Stimulated activated CD8-positive, alpha-beta memory T cell treated with anti-CD3 and anti-CD28 coated beads, Interleukin-15, amount 100 ng/mL, for 4 hours (primary cell): ENCODE results near the gene RHOG.
"Not testable (repeated sequence)": the region's sequence is repeated elsewhere in the genome, so short reads cannot be mapped to it uniquely, and the experiment has no call there.

ENCODE experiments used
- DNase-seq, 2 donors: peaks; one replicate each; pipeline ENCODE4 v3.0.0-alpha.2; 2020; ENCODE audit warnings: low read depth in 2 of 2

Gene RHOG

DNA sequence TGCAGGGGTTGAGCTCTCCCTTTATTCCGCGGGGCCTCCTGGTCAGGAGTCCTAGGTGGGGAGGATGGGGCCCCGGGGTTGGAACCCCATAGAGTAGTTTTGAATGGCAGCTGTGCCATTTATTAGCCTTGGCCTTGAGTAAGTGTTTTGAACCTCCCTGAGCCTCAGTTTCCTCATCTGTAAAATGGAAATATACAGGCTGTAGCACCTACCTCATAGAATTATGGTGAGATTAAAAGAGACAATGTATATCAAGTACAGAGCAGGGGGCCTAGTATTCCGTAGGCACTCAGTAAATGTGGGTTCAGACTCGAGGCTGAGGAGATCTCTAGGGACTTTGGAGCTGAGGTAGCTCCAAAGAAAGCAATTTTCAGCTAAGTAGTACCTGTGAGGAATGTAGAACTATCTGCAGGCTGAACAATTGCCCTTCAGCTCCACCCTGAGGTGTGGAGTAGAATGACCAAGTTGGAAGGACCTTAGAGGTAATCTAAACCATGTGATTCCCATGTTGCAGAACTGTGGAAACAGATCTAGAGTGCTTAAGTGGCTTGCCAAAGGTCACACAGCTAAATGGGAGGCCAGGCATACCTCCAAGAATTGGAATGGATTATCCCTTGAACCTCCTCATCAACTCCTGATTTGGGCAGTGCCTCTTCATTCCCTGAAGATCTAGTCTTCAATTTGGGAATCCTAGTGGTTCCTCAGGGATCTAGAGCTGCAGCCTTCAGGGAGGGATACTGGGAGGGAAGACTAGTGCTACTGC lies 31.7 kb downstream of the RHOG start:
- no peak for DNase-seq

DNA sequence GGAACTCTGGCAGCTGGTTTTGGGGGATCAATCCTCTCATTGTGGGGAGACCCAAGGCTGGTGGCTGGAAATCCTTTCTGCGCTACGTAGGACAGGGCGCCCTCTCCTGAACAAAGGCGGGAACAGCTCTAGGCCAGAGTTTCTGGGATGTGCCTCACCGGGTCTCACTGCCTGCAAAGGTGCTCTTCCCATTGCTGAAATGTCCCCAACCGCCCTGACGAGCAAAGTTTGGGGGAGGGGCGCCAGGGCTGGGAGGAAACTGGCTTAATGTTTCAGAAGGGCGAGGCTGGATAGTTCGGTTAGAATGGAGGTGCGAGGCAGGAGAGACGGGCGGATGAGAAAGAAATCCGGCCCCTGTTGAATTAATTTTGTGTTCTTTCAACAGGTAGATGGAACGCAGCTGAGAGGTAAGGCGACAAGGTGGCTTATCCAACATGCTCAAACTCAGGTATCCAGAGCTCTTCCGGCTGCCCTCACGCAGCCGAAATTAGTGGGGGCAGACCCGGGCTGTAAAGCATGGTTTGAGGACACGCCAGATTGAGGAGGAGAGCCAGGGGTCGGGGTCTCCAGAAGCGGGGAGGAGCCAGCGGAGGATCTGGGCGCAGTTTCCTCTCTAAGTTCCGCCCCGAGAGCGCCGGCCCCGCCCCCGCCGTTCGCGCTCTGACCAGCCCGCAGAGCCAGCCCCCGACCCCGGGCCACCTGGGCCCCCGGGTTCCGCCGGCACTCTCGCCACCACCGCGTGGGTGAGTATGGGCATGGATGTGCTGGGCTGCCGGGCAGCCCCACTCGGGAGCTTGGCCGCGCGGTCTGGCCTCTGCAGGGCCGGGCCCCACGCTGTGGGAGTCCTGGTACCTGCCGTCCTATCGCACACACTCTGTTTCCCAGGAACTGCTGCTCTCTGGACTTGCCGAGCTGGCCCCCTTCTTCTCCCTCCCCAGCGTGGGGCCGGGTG lies 32.6 kb downstream of the RHOG start, which contains the start of gene PGAP2:
Gene PGAP2, plus strand, starts transcription at position 652 of the 952 bp plus-strand sequence. CDS start 2,700 bp downstream, outside the sequence.
- DNase-seq, result no peak

GRCh38 chr11:3803726-3804495 lies 36.8 kb downstream of the RHOG start:
- no peak for DNase-seq

DNA sequence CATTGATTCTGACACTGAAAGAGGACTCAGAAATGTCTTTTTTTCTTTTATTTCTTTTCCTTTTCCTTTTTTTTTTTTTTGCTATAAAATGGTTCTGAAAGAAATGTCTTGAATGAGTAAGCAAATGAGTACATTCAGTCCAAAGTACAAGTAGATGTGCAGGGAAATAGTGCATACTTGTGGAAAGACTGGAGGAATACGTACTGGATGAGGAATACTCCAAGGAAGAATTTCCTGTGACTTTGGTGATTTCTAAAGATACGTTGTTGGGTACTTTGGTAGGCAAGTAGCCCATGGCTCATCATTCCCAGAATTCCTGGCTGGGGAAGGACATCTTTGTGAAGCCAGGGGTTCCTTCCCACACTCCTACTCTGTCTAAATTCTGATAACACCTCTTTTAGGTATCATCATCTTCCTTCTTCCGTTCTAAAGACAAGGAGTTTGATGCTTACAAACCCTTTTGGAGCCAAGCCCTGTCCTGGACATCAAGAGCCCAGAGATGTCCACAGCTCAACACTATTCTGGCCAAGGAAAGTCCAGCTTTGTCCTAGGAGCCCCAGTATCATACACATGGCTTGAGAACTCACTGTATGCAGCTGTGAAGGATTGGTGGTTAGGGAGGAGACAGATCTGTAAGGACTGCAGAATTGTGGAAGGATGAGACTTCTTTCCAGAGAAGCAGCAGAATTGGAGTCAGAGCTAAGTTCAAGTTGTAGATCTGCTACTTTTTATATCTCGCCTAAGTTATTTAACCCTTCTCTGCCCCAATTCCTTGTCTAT lies 38.6 kb downstream of the RHOG start:
- no peak for DNase-seq

DNA sequence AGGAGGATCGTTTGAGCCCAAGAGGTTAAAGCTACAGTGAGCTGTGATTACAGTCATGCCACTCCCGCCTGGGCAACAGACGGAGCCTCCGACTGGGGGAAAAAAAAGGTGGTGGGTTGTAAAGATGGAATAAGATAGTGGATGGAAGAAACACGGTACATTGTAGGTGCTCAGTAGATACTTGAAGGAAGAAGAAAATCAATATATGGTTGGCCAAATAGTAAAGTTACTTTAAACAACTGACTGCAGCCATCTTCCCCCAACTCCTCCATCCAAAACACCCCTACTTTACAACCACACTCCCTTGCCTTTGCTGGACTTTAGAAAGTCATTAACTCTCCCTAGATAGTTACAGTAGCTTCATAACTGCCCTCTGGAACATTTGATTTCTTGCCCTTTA lies 40.9 kb downstream of the RHOG start:
- no peak for DNase-seq

DNA sequence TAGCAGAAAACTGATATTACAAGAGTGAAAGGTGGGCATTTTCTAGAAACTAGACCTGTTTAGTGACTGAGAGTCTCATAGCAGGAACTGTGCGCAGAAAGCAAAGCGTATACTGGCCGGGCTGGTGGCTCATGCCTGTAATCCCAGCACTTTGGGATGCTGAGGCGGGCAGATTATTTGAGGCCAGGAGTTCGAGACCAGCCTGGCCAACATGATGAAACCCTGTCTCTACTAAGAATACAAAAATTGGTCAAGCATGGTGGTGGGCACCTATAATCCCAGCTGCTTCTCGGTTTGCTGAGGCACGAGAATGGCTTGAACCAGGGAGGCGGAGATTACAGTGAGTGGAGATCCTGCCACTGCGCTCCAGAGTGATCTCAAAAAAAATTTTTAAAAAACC lies 41.6 kb downstream of the RHOG start:
- DNase-seq, result no peak

GRCh38 chr11:3797329-3798090 lies 43.2 kb downstream of the RHOG start, which contains the start of gene NUP98:
Gene NUP98, minus strand, starts transcription at chr11:3797554. Its CDS starts 15,437 bp downstream, at chr11:3782117.
- DNase-seq, result peak; percentile 99 to 100

DNA sequence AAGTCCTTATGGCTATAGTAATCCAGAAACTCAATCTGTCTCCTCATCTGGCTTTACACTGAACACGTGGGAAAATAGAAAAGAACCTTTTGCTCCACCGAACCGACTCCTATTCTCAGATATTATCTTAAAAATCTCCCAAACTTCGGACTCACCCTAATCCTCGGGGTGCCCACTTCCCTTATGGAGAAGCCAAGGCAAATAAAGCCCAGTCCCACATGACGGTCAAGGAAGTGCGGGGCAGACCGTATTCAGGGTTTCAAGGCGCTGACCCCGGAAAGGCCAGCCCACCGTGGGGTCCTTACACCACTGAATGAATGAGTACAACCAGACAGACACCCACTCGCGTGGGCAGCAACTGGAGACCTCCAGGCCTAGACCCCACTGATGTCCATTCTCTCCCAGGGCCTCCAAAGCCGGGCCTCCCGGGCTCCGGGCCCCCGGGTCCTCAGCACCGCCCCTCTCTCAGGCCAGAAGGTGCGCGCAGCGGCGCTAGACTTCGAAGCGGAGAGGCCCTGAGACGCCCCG lies 43.9 kb downstream of the RHOG start:
- no peak for DNase-seq

GRCh38 chr11:3796346-3796745 lies 44.4 kb downstream of the RHOG start:
- no peak for DNase-seq

DNA sequence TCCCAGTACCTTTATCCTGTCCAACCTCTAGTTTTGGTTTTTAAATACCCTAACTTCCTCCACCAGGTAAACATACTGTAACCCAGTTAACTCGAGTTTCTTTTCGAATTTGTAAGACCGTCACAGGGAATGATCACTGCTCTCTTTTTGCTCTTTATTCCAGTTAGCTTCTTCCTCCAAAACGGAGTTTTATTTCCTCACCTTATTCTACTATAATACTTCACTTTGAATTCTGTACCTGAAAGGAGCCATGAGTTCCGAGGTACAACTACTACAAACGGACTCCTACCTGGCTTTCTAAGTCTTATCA lies 44.8 kb downstream of the RHOG start:
- DNase-seq, result no peak

DNA sequence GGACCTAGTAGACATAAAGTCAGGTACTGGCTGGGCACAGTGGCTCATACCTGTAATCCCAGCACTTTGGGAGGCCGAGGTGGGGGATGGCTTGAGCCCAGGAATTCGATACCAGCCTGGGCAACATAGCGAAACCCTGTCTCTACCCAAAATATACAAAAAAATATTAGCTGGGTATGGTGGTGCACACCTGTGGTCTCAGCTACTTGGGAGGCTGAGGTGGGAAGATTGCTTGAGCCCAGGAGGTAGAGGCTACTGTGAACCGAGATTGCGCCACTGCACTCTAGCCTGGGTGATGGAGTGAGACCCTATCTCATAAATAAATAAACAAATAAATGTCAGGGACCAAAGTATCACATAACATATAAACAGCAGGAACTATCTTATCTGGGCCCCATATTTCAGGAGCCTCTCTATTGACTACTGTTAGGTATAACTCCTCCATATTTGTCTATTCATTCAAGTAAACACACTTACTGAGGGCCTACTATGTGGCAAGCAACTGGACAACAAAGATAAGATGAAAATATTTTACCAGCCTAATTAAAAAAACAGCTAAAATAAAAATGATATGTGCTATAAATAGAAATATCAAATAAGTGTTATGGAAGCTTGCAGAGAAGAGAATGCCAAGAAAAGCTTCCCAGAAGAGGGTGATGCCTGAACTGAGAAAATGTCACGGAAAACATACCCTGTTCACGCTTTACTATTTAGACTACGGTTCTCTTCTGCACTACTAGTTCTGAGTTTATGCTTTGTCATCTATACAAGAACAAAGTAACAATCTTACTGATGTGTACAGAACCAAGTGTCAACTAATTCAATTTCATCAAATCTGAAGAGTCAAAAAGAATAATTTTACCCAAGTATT lies 45.4 kb downstream of the RHOG start:
- DNase-seq, result no peak

GRCh38 chr11:3794387-3794786 lies 46.4 kb downstream of the RHOG start:
- not testable (repeated sequence) for DNase-seq

- no peak for DNase-seq
Observed at GRCh38 chr11:3786781-3787428, 53.9 kb downstream of the RHOG start.

DNA sequence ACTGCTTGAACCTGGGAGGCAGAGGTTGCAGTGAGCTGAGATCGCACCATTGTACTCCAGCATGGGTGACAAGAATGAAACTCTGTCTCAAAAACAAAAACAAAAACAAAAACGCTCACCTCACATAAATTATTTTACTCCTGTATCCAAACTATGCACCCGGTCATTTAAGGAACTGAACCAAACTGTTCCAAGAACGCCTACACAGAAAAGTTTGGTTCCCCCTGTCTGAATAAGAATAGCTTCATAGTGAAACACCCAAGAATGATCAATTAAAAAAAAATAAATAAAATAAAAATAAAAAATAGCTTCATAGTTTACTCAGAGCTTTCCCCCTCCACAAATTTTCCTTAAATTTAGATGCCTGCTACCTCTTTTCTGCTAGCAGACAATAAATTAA lies 57.1 kb downstream of the RHOG start:
- no peak for DNase-seq

DNA sequence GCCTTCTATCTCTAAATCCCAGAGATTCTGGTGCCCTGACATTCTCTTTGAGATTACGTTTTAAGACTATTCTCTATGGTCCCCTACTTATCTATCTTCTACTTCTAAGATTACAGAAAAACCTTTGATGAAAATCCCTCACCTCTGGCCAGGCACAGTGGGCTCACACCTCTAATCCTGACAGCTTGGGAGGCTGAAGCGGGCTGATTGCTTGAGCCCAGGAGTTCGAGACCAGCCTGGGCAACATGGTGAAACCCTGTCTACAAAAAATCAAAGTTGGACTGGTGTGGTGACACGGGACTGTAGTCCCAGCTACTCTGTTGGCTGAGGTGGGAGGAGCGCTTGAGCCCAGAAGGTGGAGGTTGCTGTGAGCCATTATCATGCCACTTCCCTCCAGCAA lies 57.8 kb downstream of the RHOG start:
- no peak for DNase-seq

DNA sequence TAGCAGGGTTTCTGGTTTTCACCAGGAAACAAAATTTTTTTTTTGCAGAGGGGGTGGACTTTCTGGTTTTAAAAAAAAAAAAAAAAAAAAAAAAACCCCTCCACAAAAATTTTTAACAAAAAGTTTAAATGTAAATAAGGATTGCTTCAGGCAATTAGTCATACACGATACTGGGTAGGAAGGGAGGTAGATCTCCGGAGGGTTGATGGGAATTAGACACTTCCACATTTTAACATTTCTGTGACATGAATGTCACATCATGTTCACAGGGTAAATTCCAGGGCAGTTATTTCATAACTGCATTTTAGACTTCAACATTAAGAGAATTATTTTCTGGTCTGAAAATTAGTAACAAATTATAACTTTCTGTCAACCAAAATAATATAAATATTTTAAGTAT lies 59.3 kb downstream of the RHOG start:
- no peak for DNase-seq
